NCI-H2171 (cell line): ENCODE measurements around the gene PMS1.
"Not testable (repeated sequence)": the region's sequence is repeated elsewhere in the genome, so short reads cannot be mapped to it uniquely, and the experiment has no call there.

Source experiments
- DNase-seq: peaks from one replicate; lab custom pipeline; 2025; lab: John Stamatoyannopoulos, UW

The PMS1 gene

GRCh38 chr2:189783927-189784867 lies at the start of gene PMS1, which contains the start of gene ORMDL1:
TSS of gene PMS1 (plus strand) at chr2:189784450. CDS start at chr2:189791810, 7,360 bp downstream.
TSS of gene ORMDL1 (minus strand) at chr2:189784339. CDS start at chr2:189782595, 1,744 bp downstream.
- peak; percentile 91 for DNase-seq

GRCh38 chr2:189751080-189751658 lies 33.1 kb upstream of the PMS1 start:
- DNase-seq, result no peak

- DNase-seq, result no peak
Measured at GRCh38 chr2:189756311-189756952, 27.8 kb upstream of the PMS1 start.

- DNase-seq, result not testable (repeated sequence)
Measured at GRCh38 chr2:189760154-189760553, 24.1 kb upstream of the PMS1 start.

GRCh38 chr2:189762229-189762550 lies 22.1 kb upstream of the PMS1 start:
- no peak for DNase-seq

- peak; percentile 93 for DNase-seq
Measured at GRCh38 chr2:189762551-189763298, 21.5 kb upstream of the PMS1 start, which contains the start of gene OSGEPL1. TSS of gene OSGEPL1 (minus strand) at chr2:189762792. CDS start at chr2:189761640, 1,152 bp downstream.

- DNase-seq, result no peak
Measured at GRCh38 chr2:189763908-189764661, 20.2 kb upstream of the PMS1 start.

- no peak for DNase-seq
Measured at GRCh38 chr2:189770590-189771322, 13.5 kb upstream of the PMS1 start.

- no peak for DNase-seq
Measured at GRCh38 chr2:189772212-189772611, 12.0 kb upstream of the PMS1 start.

GRCh38 chr2:189782221-189782671 lies 2.0 kb upstream of the PMS1 start:
- DNase-seq, result no peak

- no peak for DNase-seq
Measured at GRCh38 chr2:189783451-189783926, 761 bp upstream of the PMS1 start.

- no peak for DNase-seq
Measured at GRCh38 chr2:189791338-189792042, 7.2 kb downstream of the PMS1 start.

GRCh38 chr2:189794310-189794709 lies 10.1 kb downstream of the PMS1 start:
- no peak for DNase-seq

- no peak for DNase-seq
Measured at GRCh38 chr2:189797902-189798301, 13.7 kb downstream of the PMS1 start.

GRCh38 chr2:189798312-189799029 lies 14.2 kb downstream of the PMS1 start:
- no peak for DNase-seq

GRCh38 chr2:189799030-189799331 lies 14.7 kb downstream of the PMS1 start:
- DNase-seq, result no peak

GRCh38 chr2:189799531-189799930 lies 15.3 kb downstream of the PMS1 start:
- no peak for DNase-seq

- no peak for DNase-seq
Measured at GRCh38 chr2:189802396-189802912, 18.2 kb downstream of the PMS1 start.

- DNase-seq, result no peak
Measured at GRCh38 chr2:189803431-189803830, 19.2 kb downstream of the PMS1 start.
